Fibroblast of skin of scalp (primary cell): ENCODE measurements around the gene MN1.
"Not testable (repeated sequence)": the region's sequence is repeated elsewhere in the genome, so short reads cannot be mapped to it uniquely, and the experiment has no call there.

Source experiments
- DNase-seq: peaks from one replicate; pipeline ENCODE4 v3.0.0-alpha.2; 2013

The MN1 gene

GRCh38 chr22:27756212-27756660, 45.3 kb downstream of the MN1 start:
- no peak for DNase-seq

- no peak for DNase-seq
These were observed 45.9 kb downstream of the MN1 start for GRCh38 chr22:27755521-27756211.

- no peak for DNase-seq
These were observed 46.6 kb downstream of the MN1 start for GRCh38 chr22:27754888-27755480.

GRCh38 chr22:27754247-27754887, 47.2 kb downstream of the MN1 start:
- peak; percentile 66 for DNase-seq

- peak; percentile 81 for DNase-seq
These were observed 48.8 kb downstream of the MN1 start for GRCh38 chr22:27752771-27753170.

GRCh38 chr22:27752141-27752540, 49.4 kb downstream of the MN1 start:
- DNase-seq: no peak

- DNase-seq: no peak
These were observed 50.1 kb downstream of the MN1 start for GRCh38 chr22:27751277-27752070.

GRCh38 chr22:27750584-27751265, 50.8 kb downstream of the MN1 start:
- no peak for DNase-seq

- peak; percentile 73 for DNase-seq
These were observed 51.8 kb downstream of the MN1 start for GRCh38 chr22:27749597-27750225.

- peak; percentile 83 for DNase-seq
These were observed 52.8 kb downstream of the MN1 start for GRCh38 chr22:27748751-27749191.

GRCh38 chr22:27748349-27748748, 53.2 kb downstream of the MN1 start:
- DNase-seq: no peak

- DNase-seq: peak; percentile 60
These were observed 53.9 kb downstream of the MN1 start for GRCh38 chr22:27747396-27748221.

GRCh38 chr22:27746918-27747317, 54.6 kb downstream of the MN1 start:
- no peak for DNase-seq

GRCh38 chr22:27745809-27746208, 55.7 kb downstream of the MN1 start:
- no peak for DNase-seq

- no peak for DNase-seq
These were observed 56.4 kb downstream of the MN1 start for GRCh38 chr22:27745154-27745553.

- DNase-seq: not testable (repeated sequence)
These were observed 57.5 kb downstream of the MN1 start for GRCh38 chr22:27744078-27744477.

- DNase-seq: no peak
These were observed 61.3 kb downstream of the MN1 start for GRCh38 chr22:27740202-27740748.

- DNase-seq: no peak
These were observed 64.0 kb downstream of the MN1 start for GRCh38 chr22:27737521-27737920.

- no peak for DNase-seq
These were observed 67.5 kb downstream of the MN1 start for GRCh38 chr22:27734066-27734465.

GRCh38 chr22:27732841-27733240, 68.7 kb downstream of the MN1 start:
- no peak for DNase-seq

GRCh38 chr22:27732391-27732790, 69.2 kb downstream of the MN1 start:
- no peak for DNase-seq
